Keratinocyte (primary cell): ENCODE results near the gene CELF2. TPM values are rescaled to one million over a fixed set of nuclear protein-coding genes. Genes with fewer than 3 reads are reported as not detected.

ENCODE experiments used
- DNase-seq: peaks from one replicate; pipeline ENCODE4 v3.0.0-alpha.2; 2011; ENCODE audit warnings: low read depth, missing footprints, low spot score
- FAIRE-seq: peaks from 2 replicates; lab custom pipeline; 2011; peaks lifted over from hg19 to GRCh38; lab: Jason Lieb, UNC
- H2AFZ ChIP-seq: 2 replicates; pipeline ENCODE4 v1.6.0; 2012; ENCODE audit warnings: low read length, control low read depth, inconsistent platforms; ENCODE audit not compliant: control insufficient read depth
- H3K27ac ChIP-seq: 2 replicates; pipeline ENCODE4 v1.5.1; 2011; ENCODE audit warnings: low read length; ENCODE audit not compliant: control insufficient read depth, insufficient read depth
- H3K27me3 ChIP-seq: 3 replicates; pipeline ENCODE4 v1.6.0; 2011; ENCODE audit warnings: low read length; ENCODE audit not compliant: control insufficient read depth, insufficient read depth; ENCODE audit errors: extremely low read depth
- H3K36me3 ChIP-seq, 2 experiments: 2 replicates in 1 of 2; 3 replicates in 1 of 2; pipeline ENCODE4 v1.5.1; 2011; ENCODE audit warnings: low read length in 2 of 2, mild to moderate bottlenecking in 1 of 2; ENCODE audit not compliant: control insufficient read depth in 2 of 2, insufficient read depth in 2 of 2; ENCODE audit errors: extremely low read depth in 1 of 2
- H3K4me1 ChIP-seq: 3 replicates; pipeline ENCODE4 v1.5.1; 2011; ENCODE audit warnings: low read length; ENCODE audit not compliant: control insufficient read depth, insufficient read depth; ENCODE audit errors: extremely low read depth
- H3K4me2 ChIP-seq: 3 replicates; pipeline ENCODE4 v1.6.0; 2011; ENCODE audit warnings: low read depth, low read length; ENCODE audit not compliant: control insufficient read depth, insufficient read depth; ENCODE audit errors: extremely low read depth
- H3K4me3 ChIP-seq, 3 experiments: fragments of 200-600 bp in 1 of 3; sonication (generic) in 1 of 3; 2 replicates in 2 of 3; 3 replicates in 1 of 3; pipeline ENCODE4 v1.5.1; 2011 to 2016; ENCODE audit warnings: low read length in 3 of 3, mild to moderate bottlenecking in 3 of 3, control low read depth in 2 of 3, inconsistent platforms in 1 of 3, low read depth in 1 of 3, mixed read lengths in 1 of 3, mixed run types in 1 of 3, moderate library complexity in 1 of 3; ENCODE audit not compliant: control insufficient read depth in 2 of 3, insufficient read depth in 2 of 3; ENCODE audit errors: extremely low read depth in 1 of 3
- H3K79me2 ChIP-seq: 2 replicates; pipeline ENCODE4 v1.6.0; 2012; ENCODE audit warnings: low read length; ENCODE audit not compliant: control insufficient read depth, insufficient read depth
- H3K9ac ChIP-seq: 3 replicates; pipeline ENCODE4 v1.6.0; 2011; ENCODE audit warnings: low read length; ENCODE audit not compliant: control insufficient read depth, insufficient read depth; ENCODE audit errors: extremely low read depth
- H3K9me1 ChIP-seq: 3 replicates; pipeline ENCODE4 v1.6.0; 2011; ENCODE audit warnings: low read length; ENCODE audit not compliant: control insufficient read depth, insufficient read depth; ENCODE audit errors: extremely low read depth
- H3K9me3 ChIP-seq: 2 replicates; pipeline ENCODE4 v1.5.1; 2012; ENCODE audit warnings: low read depth, low read length; ENCODE audit not compliant: control insufficient read depth
- H4K20me1 ChIP-seq: 3 replicates; pipeline ENCODE4 v1.6.0; 2011; ENCODE audit warnings: low read length; ENCODE audit not compliant: control insufficient read depth, insufficient read depth; ENCODE audit errors: extremely low read depth
- CTCF ChIP-seq, 3 experiments: IDR thresholded peaks in 1 of 3; conservative IDR thresholded peaks in 1 of 3; optimal IDR thresholded peaks in 1 of 3; 2 replicates in 2 of 3; 3 replicates in 1 of 3; pipeline versions ENCODE3 to v1.5.1; 2011; ENCODE audit warnings: low read length in 3 of 3, mild to moderate bottlenecking in 3 of 3, moderate library complexity in 2 of 3, control low read depth in 1 of 3, inconsistent platforms in 1 of 3; ENCODE audit not compliant: insufficient read depth in 2 of 3; ENCODE audit errors: extremely low read depth in 1 of 3
- EZH2 ChIP-seq: IDR thresholded peaks from one replicate; pipeline ENCODE4 v1.6.1; 2012; ENCODE audit warnings: inconsistent platforms, mild to moderate bottlenecking, low read length, moderate library complexity
- dilution Hi-C: fragments of 300-500 bp; cut with MboI; formaldehyde crosslinking; loops from one replicate; pipeline ENCODE4 v1.7.0; 2020; ENCODE audit warnings: low sequenced_read_pairs; ENCODE audit not compliant: extremely low pct_ligation_motif_present
- polyA plus RNA-seq, 5 experiments: library from polyadenylated mRNA; depleted of rRNA in 3 of 5; stranded (reverse) in 3 of 5; stranded (forward) in 1 of 5; unstranded in 1 of 5; fragments of >200 nt; gene quantifications; 1 replicate in 1 of 5; 2 replicates in 3 of 5; 3 replicates in 1 of 5; pipeline versions ENCODE4 v1.2.1 to v1.2.3, GENCODE V29; 2011 to 2012; ENCODE audit warnings: missing spikeins in 2 of 5, low read depth in 1 of 5, low replicate concordance in 1 of 5

The CELF2 gene
- polyA plus RNA-seq, 1 donor (not counting 4 experiments of a cell fraction or from before 2014, with no cell fraction given) = 9.8 TPM

GRCh38 chr10:11085545-11085944 is 67.9 kb downstream of the CELF2 start:
- no peak overlapping the region for H3K9ac ChIP-seq
- no peak overlapping the region for H2AFZ ChIP-seq
- dilution Hi-C loops = no loop called here
- H3K79me2 ChIP-seq = no peaks in the 10 kb centered on the region
- FAIRE-seq (no peak), DNase-seq (no peak)
- H3K4me2 ChIP-seq = no peak overlapping the region
- H3K36me3 ChIP-seq = no peaks in the 10 kb centered on the region
- no peaks in the 10 kb centered on the region for H3K27me3 ChIP-seq
- H3K27ac ChIP-seq = no peak overlapping the region
- H3K9me3 ChIP-seq = no peaks in the 10 kb centered on the region
- no peaks in the 10 kb centered on the region for H4K20me1 ChIP-seq
- TF ChIP-seq CTCF (optimal IDR thresholded peaks at IDR 0.05 in 1 of 3, IDR thresholded peaks at IDR 0.05 in 1 of 3, conservative IDR thresholded peaks at IDR 0.05 in 1 of 3; ENCODE audit: extremely low read depth in 1 of 3, insufficient read depth in 2 of 3, low read length in 3 of 3) (no peak), EZH2 (no peak)
- no peak overlapping the region for H3K4me3 ChIP-seq
- H3K4me1 ChIP-seq = no peaks in the 10 kb centered on the region
- no peaks in the 10 kb centered on the region for H3K9me1 ChIP-seq

GRCh38 chr10:11086177-11086840 is 68.6 kb downstream of the CELF2 start:
- Histone ChIP-seq H3K9me1 (no peaks in the 10 kb centered on the region), H3K9ac (no peak overlapping the region), H3K4me3 (no peak overlapping the region), H3K9me3 (no peaks in the 10 kb centered on the region), H3K4me1 (no peaks in the 10 kb centered on the region), H4K20me1 (no peaks in the 10 kb centered on the region), H3K27me3 (no peaks in the 10 kb centered on the region), H3K36me3 (no peaks in the 10 kb centered on the region), H2AFZ (no peak overlapping the region), H3K4me2 (no peak overlapping the region), H3K27ac (no peak overlapping the region), H3K79me2 (no peaks in the 10 kb centered on the region)
- DNase-seq (no peak), FAIRE-seq (no peak)
- dilution Hi-C loops = no loop called here
- TF ChIP-seq CTCF (optimal IDR thresholded peaks at IDR 0.05 in 1 of 3, IDR thresholded peaks at IDR 0.05 in 1 of 3, conservative IDR thresholded peaks at IDR 0.05 in 1 of 3; ENCODE audit: extremely low read depth in 1 of 3, insufficient read depth in 2 of 3, low read length in 3 of 3) = no peak
- TF ChIP-seq EZH2 = no peak
